ENCODE measurements around the gene SESN1. TPM values are rescaled to one million over a fixed set of nuclear protein-coding genes. Genes with fewer than 3 reads are reported as not detected.
"Not testable (repeated sequence)": the region's sequence is repeated elsewhere in the genome, so short reads cannot be mapped to it uniquely, and the experiment has no call there.

The SESN1 gene
- total RNA-seq, 1 donor from 2014 or later, result 63.1 TPM

DNA sequence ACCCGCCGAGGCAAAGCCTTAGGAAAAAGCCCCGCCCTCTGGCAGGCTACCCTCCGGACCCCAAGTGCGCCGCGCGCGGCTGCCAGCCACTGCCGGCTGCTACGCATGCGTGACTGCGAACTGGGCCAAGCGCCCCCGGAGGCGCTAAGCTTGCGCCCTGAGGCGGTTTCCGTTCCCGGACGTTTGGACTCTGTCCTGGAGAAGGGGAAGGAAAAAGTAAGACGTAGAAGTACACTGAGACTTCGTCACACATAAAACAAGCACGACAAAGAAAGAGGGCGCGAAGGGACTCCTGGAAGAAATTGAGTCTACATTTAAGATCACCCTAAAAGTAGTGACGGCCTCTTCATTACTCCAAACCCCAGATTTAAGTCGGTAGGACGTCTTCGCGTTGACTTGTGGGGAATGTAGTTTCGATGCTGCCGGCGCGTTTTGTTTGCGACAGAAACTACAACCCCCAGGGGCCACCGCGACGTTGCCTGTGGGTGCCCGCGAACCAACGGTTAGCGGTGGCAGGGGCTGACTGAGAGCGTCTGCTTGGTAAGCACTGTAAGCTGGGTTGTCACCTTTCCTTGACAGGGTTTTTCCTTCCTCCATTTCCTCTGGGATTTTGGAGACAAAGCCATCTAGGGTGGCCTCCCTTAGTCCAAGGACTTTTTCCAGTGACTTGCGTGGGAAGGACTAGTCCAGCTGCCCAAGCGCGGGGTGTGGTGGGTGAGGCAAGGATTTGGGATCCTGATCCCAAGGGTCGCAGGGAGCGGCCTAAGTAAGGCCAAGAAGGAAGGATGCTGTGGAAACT lies 589 bp upstream of the SESN1 start, which contains the start of gene CEP57L1:
Gene CEP57L1, plus strand, starts transcription at position 472 of the 799 bp plus-strand sequence. CDS start 49,715 bp downstream, outside the sequence.
- DNase-seq (ENCODE audit: low spot score), result peak; percentile 99

DNA sequence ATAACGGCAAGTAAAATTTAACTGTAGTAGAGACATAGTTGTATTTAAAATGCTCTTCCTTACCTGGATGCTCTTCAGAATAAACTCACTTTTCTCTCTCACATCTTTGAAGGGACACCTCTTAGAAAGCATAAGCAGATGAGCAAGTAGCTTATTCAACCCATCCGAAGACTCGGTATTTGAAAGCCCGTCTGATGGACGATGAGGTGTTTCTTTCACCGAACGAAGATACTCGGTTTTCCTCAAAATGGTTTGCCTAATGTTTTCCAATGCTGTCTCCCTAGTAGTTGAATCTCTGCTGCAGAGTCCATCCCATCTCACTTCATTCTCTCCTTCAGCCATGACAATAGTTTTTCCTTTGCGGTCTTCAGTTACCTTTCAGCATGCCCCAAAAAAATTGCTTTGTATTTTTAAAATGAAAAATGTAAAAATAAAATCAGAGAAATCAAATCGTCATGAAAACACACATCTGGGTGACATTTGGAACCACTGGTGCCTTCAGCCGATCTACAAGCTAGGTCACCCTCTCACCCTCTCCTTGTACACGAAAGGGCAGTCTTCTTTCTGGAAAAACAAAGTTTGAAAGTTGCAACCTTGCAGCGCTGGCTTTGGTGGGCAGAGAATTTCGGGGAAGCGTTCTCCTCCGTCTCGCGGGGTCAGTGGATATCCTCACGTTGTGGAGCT lies 772 bp downstream of the SESN1 start:
- DNase-seq (ENCODE audit: low spot score), result peak; percentile 36

DNA sequence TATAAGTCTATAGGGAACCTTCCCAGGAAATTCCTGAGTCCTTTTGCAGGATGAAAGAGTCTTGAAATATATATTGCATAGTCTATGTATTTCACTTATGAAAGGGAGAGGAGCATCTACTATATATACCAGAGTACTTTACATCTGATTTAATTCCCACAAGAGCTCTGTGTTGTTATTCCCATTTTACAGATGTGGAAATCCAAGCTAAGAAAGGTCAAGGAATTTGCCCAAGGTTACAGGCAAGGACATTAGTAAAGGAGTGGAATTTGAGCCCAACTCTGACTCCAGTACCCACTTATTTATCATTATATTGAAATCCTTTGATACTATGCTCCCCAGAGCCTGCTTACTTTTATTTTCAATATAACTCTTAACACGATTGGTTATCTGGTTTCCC lies 2.6 kb downstream of the SESN1 start:
- DNase-seq (ENCODE audit: low spot score), result no peak

DNA sequence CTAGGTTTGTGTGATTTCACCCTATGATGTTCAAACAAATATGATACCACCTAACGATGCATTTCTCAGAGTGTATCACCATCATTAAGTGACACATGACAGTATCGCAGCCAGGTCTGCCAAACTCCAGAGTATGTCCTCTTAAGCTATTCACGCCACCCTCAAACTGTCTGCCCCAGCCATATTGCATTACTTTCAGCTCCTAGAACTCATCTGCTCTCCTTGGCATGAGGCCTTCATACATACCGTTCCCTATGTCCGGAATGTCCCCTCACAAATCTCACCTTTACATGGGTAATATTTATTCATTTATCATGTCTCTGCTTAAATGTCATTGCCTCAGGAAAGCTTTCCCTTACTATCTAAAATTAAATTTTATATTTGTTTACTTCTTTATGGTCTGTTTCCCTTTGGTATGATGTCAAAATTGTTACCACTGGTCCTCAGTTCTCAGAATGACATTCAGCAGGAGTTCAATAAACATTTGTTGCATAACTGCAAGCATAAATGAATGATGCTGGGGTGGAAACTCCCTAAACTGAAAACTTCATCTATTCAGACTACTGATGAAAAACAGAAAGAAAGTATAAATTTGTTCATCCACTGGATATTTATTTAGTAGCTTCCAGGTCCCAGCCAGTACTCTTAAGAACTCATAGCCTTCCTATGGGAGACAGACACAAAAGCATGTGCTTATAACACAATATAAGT lies 3.2 kb downstream of the SESN1 start:
- DNase-seq (ENCODE audit: low spot score), result no peak

DNA sequence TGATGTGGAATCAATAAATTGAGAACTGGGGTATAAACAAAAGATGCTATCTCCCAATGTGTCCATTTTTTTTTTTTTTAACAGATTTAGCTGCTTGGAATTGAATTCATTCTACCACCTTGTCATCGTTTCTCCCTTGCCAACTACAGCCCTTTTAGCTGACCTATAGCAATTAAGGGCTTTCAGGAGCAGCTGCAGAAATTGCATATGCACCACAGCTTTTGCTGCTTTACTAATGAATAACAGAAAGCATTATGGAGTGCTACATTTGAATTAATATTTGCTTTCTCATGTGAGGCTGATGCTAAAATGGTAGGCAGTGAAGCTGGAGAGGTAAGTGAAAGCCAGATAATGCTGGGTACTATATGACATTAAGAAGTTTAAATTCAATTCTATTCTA lies 5.7 kb downstream of the SESN1 start:
- no peak for DNase-seq (ENCODE audit: low spot score)

DNA sequence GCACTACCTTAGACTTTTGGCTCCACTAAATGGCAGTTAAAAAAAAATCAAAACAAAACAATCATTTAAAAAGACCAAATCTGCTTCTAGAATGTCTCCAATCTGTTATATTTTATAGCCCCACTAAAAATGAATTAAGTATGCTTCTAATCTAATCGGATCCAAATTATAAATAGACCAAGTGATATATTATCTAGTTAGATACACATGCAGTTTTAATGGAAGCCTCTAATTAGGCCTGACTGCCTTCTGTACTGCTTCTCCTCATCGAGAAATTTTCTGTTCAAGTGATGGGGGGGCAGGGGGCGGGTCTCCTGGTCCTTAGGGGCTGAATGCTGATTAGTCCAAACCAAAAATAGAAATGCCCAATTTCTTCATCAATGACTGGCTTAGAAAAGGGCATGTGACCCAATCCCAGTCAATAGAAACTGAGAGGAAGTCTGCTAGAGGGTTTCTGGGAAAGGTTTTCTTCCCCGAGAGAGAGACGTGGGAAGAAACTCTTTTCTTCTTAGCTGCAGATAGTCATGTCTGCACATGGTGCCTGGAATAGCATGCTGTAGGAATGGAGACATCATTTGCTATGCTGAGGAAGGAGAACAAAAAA lies 6.9 kb downstream of the SESN1 start:
- no peak for DNase-seq (ENCODE audit: low spot score)

DNA sequence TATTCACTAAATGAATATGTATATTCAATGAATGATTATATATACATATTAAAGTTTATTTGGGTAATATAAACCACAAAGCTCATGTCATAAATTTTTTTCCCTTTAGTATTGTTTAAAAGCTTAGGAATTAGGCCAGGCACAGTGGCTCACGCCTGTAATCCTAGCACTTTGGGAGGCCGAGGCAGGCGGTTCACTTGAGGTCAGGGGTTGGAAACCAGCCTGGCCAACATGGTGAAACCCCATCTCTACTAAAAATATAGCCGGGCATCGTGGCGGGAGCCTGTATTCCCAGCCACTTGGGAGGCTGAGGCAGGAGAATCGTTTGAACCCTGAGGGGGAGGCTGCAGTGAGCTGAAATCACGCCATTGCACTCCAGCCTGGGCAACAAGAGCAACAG lies 10.5 kb downstream of the SESN1 start:
- not testable (repeated sequence) for DNase-seq (ENCODE audit: low spot score)

DNA sequence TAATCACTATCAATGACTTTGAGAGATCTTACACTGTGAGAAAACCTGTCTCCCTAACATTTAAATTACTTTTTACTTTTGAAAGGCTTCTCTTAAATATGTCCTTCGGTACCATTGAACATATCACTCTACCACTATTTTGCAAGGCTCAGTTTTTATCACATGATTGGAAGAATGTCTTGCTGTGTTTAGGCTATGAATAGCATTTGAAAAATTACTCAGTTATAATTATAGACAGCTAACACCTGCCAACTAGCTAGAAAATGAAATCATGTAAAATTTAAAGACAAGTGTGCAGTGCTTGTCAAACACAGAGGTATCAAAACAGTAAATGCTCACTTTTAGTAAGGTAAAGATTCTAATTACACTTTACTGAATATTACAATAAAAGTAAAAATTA lies 11.0 kb downstream of the SESN1 start:
- DNase-seq (ENCODE audit: low spot score), result no peak

DNA sequence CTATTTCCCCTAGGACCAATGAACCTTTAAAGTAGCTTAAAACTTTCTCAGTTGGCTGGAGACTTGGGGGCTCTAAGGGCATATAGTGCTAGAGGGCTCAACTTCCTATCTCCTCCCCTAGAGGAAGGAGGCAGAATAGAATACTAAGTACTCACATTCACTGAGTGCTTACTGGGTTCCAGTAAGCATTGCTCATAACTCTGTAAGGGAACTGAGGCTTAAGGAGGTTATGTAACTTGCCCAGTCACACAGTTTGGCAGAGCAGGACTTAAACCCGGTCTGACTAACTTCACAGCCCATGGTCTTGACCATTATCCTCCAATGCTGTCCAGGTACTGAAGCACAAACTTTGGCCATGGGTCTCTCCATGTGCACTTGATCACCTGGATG lies 12.5 kb downstream of the SESN1 start:
- DNase-seq (ENCODE audit: low spot score), result no peak

DNA sequence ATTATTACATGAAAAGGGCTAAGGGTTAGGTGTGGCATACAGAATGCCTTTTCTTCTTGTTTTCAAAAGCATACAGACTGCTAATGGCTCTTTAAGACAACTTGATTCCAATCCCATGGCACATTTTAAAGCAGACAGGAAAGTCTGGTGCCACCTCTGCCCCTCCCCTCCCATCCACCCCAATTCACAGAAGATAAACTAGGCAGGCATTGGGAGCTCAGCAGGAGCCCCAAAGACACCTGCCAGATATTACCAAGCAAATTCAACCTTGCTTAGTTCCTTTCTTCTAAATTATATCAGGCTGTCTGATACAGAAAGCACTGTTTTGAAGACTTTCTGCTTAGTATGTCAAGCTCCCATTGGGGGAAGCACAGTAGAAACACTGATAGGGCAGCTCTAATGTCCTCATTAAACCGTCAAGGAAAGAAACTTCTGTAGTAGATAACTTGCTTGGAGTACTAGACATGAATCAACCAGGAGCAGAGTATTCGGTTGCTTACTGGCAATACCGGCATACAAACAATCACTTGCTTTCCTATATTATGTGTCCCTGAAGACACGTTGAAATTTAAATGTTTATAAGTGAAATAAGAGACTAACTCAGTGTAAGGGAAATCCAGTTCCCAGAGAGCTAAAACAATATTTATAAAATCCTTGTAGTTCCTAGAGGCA lies 13.0 kb downstream of the SESN1 start:
- DNase-seq (ENCODE audit: low spot score), result no peak

DNA sequence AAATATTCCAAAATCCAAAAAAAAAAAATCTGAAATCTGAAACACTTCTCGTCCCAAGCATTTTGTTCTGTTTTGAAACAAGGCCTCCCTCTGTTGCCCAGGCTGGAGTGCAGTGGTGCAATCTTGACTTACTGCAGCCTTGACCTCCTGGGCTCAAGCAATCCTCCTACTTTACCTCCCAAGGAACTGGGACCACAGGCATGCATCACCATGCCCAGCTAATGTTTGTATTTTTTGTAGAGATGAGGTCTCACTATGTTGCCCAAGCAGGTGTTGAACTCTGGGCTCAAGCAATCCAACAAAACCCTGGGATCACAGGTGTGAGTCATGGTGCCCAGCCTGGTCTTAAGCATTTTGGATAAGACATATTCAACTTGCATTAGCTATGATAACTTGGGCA lies 13.6 kb downstream of the SESN1 start:
- DNase-seq (ENCODE audit: low spot score), result no peak

DNA sequence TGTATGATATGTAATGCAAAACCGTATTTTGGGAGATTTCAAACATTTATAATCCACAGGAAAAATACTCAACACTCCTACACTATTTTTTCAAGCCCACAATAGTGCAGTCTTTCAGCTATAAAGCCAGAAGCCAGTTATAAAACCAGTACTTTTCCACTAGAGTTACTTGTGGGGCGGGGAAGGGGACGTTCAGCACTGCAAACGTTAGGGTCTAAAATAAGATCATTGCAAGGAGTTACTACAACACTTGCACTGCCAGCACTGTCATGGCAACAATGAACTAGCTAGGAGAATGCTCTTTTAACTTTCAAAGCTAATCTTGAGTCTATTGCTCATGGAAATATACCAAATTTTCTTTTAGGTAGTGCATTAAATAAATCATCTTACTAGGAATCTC lies 14.7 kb downstream of the SESN1 start:
- DNase-seq (ENCODE audit: low spot score), result peak; percentile 80

DNA sequence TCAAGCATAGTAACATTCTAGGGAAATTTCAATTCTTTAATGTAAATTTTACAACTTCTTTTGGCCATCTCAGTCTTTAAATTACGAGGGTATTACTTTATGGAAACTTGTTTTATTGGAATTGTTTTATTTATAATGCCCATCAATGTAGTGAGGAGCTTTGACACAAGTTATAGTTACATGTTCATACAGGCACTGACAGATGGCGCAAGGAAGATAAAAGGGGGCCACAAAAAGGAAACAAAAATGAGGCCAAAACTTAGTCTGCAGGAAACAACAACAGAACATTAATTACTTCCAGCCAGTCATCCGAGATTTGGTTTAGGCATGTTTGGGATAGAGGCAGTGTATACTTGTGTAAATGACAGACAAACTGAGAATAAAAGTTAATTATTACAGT lies 18.3 kb downstream of the SESN1 start:
- no peak for DNase-seq (ENCODE audit: low spot score)

DNA sequence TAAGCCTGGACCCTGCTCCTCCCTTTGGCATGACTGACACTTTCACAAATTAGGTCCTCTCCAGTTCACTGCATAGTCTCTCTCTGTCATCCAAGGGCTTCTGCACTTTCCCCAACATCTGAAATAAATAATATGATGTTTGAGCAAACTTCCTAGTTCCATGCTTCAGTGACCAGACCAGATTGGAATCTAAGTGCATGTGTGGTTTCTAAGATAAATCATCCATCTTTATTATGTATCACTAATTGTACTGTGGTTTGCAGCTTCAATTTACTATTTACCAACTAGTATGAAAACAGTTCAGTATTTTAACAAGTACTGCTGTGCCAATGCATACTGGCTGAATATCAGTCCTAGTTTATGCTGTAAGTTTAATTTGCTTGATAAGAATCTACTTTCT lies 18.7 kb downstream of the SESN1 start:
- DNase-seq (ENCODE audit: low spot score), result no peak

DNA sequence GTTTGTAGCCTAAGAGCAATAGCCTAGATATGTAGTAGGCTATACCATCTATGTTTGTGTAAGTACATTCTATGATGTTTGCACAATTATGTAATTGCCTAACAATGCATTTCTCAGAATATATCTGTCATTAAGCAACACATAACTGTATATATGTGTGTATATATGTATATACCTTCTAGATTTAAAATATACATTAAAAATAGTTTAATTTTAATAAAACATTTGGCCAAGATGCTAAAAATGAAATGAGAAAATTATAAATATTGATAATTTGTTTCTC lies 20.6 kb downstream of the SESN1 start:
- no peak for DNase-seq (ENCODE audit: low spot score)

DNA sequence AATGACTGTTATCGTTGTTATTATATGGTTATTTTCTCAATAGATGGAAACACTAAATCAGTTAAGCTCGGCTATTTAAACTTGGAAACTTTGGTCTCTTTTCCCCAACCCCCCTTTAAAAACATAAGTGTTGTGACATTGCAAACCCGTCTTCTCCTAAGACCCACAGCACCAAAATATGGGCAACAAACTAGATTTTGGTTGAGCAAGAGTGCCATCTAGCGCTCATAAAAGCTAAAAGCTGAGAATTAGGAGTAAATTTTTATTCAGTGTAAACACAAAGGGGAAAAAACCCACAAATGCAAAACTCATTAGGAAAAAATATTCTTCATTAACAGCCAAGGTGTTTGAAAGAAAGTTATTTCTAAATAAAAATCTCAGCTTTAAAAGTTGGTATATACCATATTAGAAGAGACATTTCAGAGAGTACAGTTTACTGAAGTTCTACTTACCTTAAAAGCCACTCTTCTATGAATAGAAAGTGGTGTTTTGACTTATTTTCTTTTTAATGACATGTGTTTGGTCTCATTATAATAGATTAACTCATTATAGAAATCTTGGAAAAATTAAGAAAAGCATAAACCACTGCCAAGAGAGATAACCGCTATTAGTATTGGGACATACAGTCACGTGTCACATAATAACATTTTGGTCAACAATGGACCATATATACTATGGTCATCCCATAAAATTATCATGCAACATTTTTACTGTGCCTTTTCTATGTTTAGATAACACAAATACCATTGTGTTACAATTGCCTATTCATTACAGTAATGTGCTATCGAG lies 21.1 kb downstream of the SESN1 start:
- DNase-seq (ENCODE audit: low spot score), result peak; percentile 84

DNA sequence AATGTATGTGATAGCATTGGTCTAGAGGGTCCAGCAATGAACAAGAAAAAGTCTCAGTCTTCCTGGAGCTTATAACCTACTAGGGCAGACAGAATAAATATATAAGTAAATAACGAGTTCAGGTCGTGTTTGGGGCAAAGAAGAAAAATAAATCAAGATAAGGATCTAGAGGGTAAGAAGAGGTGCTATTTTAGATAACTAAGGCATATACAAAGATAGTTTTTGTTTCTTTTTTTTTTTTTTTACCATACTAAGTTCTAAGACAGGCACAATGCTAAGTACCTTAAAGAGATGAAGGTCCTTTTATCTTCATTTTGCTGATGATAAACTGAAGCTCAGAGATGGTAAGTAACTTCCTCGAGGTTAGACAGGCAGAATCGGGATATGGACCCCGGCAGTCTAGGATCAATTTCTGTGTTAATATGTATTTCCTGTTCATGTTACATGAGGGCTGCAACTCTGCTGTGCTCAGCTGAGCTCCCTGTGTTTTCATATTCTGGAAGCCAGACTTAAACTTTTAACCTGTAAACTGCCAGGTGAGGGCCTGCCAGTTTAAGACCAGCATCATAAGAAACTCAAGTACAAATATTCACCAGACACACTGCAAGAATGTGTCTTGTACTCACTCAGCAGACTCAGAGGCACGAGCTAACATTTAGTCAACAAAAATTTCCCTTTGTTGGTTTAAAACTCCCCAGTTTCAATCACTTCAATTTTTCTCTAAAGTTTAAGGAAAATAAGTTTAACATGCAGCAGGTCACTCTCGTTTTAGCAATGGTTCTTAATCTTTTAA lies 23.3 kb downstream of the SESN1 start:
- DNase-seq (ENCODE audit: low spot score), result no peak

DNA sequence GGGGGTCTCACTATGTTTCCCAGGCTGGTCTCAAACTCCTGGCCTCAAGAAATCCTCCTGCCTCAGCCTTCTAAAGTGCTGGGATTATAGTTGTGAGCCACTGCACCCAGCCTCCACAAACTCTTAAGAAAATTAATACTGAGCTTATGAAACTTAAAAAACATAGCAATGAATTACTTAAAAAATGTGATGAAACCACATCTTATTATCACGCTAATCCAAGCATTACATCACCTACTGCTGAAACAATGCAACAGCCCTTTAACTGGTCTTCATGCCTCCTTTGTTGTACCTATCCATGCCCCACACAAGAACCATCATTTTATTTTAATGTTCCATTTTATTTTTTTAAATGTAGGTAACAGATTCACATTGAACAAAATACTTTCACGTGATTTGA lies 24.9 kb downstream of the SESN1 start:
- no peak for DNase-seq (ENCODE audit: low spot score)

DNA sequence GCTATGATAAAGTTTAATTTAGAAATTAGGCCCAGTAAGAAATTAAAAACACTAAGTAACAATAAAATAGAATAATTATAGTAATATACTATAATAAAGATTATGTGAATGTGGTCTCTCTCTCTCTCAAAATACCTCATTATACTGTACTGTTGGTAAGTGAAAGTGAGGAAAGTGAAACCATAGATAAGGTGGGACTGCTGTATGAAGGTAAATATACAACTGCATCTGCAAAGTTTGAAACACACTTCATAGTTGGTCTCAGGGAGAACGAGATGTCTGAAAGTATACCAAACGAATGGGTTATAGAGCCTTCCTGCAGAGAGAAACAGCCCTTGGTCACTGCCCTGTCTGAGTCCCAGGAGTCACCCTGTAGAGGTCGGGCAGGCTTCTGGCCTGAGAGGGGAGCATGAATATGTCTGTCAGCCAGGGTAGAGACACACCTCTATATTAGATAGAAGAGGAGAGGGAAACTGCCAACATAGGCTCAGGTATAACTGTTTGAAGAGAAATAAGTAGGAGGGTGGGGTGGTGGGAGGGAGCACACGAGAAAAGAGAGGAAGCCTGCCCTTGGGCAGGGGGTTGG lies 31.8 kb downstream of the SESN1 start:
- DNase-seq (ENCODE audit: low spot score), result no peak

DNA sequence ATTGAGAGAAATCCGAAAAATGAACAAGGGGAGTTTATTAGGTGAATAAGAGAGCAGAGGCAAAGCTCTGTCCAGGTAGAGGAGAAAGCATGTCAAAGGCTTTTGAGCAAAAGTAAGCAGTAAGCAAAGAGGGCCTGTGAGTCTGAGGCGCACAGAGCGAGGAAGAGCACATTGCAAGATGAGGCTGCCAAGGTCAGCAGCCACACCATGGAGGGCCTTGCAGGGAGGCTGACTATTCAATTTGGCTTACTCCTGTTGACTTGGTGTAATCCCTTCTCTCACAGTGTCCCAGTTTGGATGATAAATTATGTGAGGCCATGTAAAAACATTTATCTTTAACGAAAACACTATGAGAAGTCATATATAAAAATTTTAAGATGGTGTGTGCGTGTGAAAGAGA lies 32.4 kb downstream of the SESN1 start:
- DNase-seq (ENCODE audit: low spot score), result no peak
